ENCODE data around the gene TMEM175.
"Not testable (repeated sequence)": the region's sequence is repeated elsewhere in the genome, so short reads cannot be mapped to it uniquely, and the experiment has no call there.

Gene TMEM175

GRCh38 chr4:970854-971520 lies 38.7 kb downstream of the TMEM175 start:
- DNase-seq (ENCODE audit: low read depth), result no peak

GRCh38 chr4:971666-972500 lies 39.6 kb downstream of the TMEM175 start:
- DNase-seq (ENCODE audit: low read depth), result no peak

GRCh38 chr4:972651-973424 lies 40.6 kb downstream of the TMEM175 start:
- no peak for DNase-seq (ENCODE audit: low read depth)

GRCh38 chr4:973431-974397 lies 41.5 kb downstream of the TMEM175 start, which contains the start of gene DGKQ:
Gene DGKQ, minus strand, starts transcription at chr4:973569. Its CDS starts 87 bp downstream, at chr4:973482.
- no peak for DNase-seq (ENCODE audit: low read depth)

GRCh38 chr4:974668-975067 lies 42.4 kb downstream of the TMEM175 start:
- DNase-seq (ENCODE audit: low read depth), result no peak

GRCh38 chr4:976016-976415 lies 43.8 kb downstream of the TMEM175 start:
- DNase-seq (ENCODE audit: low read depth), result not testable (repeated sequence)

- no peak for DNase-seq (ENCODE audit: low read depth)
Observed at GRCh38 chr4:978957-979701, 46.9 kb downstream of the TMEM175 start.

GRCh38 chr4:982291-982690 lies 50.0 kb downstream of the TMEM175 start:
- no peak for DNase-seq (ENCODE audit: low read depth)

GRCh38 chr4:982814-983213 lies 50.6 kb downstream of the TMEM175 start:
- no peak for DNase-seq (ENCODE audit: low read depth)

GRCh38 chr4:984336-985054 lies 52.2 kb downstream of the TMEM175 start:
- DNase-seq (ENCODE audit: low read depth), result no peak

GRCh38 chr4:985123-985830 lies 53.0 kb downstream of the TMEM175 start:
- DNase-seq (ENCODE audit: low read depth), result no peak

- no peak for DNase-seq (ENCODE audit: low read depth)
Observed at GRCh38 chr4:986428-986878, 54.2 kb downstream of the TMEM175 start.

- no peak for DNase-seq (ENCODE audit: low read depth)
Observed at GRCh38 chr4:986879-987623, 54.8 kb downstream of the TMEM175 start, which contains the start of gene IDUA. Gene IDUA, plus strand, starts transcription at chr4:987044. Its CDS starts 41 bp downstream, at chr4:987085.

- DNase-seq (ENCODE audit: low read depth), result no peak
Observed at GRCh38 chr4:987624-988513, 55.6 kb downstream of the TMEM175 start.

GRCh38 chr4:988726-989721 lies 56.8 kb downstream of the TMEM175 start:
- DNase-seq (ENCODE audit: low read depth), result no peak
